HG02885 (cell line): ENCODE data around the gene ASB17.
A peak's percentile ranks its signal among the peaks of the same experiment; 100 is the strongest.
"Not testable (repeated sequence)": the region's sequence is repeated elsewhere in the genome, so short reads cannot be mapped to it uniquely, and the experiment has no call there.

Experiments used
- ATAC-seq: cut with Tn5 transposase; IDR thresholded peaks from one replicate; pipeline ENCODE4 v1.9.1; 2021; ENCODE audit warnings: mild to moderate bottlenecking; ENCODE audit not compliant: unreplicated experiment, poor library complexity

Gene ASB17, protein sequence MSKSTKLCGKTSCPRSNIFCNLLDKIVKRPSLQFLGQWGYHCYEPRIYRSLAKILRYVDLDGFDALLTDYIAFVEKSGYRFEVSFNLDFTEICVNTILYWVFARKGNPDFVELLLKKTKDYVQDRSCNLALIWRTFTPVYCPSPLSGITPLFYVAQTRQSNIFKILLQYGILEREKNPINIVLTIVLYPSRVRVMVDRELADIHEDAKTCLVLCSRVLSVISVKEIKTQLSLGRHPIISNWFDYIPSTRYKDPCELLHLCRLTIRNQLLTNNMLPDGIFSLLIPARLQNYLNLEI

DNA sequence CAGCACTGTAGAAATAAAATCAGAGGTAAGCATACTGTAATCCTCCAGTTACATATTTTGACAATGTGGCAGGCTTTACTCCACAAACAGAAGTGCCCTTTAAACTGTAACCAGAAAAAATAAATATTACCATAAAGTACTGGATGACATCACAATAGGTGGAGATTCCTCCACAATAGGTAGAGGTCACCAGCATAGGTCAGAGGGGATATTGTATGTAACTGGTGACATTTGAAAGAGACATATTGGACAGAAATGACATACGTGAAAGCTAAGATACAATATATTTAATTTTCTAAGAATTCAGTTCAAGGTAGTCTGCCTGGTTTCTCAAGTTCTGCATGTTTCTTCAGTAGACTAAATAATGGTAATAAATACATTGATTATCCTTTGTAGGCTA is at the start of gene ASB17:
Gene ASB17 (minus strand): TSS at position 101 of the 400 bp plus-strand sequence. CDS start 113 bp downstream, outside the sequence.
- ATAC-seq = no peak

DNA sequence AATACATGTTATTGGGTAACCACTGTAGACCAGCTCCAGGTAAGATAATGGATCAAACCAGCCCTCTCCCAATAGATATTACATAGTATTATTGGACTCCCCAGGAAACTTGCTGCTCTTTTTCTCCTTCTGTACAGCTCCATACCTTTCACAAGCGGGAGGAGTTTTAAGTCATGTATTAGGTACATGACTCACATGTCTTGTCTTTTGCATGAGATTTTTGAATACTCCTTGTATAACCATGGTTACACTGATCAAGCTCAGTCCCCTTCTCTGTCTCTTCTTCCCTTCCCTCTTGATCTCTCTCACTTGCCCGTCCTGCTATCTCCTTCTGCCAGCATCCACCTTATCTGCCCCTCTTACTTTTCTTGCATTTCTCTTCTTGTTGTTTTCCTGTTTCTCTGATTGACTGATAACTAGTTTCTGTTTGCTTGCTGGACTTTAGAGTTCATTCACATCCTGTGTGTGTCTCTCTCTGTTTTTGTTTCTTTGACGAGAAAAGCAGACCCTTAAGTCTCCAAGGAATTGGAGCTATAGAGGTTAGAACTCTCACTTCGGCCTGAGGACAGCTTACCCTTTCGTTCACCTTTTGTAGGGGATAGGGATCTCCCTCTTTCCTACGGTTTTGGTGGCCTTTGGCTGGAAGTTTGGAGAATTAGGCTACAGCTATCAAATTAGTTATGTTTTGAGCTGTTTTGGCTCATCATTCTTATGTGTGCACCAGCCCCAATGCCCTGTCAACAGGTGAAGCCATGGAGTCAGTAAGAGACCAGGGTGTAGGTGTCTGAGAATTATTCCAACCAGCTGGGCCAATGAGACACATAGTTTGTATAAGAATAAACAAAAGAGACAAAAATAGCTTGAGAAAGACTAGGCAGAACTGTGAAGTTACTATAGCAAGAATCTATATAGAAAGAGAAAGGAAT is 49.0 kb upstream of the ASB17 start:
- ATAC-seq = peak; percentile 46

DNA sequence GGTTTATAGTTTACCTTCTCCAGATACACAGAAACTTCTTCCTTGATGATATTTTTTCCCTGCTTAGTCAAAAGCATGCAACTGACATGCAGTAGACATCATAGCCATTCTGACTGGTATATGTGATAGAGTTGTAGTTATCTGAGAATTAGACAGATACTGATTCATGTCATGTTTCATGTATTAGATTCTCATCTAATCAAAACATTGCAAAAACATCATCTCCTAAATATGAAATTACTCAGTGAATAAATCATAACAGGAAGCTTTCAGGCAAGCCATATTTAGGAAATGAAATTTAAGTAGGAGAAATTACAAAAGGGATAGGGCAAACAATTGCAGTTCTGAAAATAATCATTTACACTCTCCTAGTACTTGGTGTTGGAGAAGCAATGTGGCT is 38.4 kb upstream of the ASB17 start:
- no peak for ATAC-seq

DNA sequence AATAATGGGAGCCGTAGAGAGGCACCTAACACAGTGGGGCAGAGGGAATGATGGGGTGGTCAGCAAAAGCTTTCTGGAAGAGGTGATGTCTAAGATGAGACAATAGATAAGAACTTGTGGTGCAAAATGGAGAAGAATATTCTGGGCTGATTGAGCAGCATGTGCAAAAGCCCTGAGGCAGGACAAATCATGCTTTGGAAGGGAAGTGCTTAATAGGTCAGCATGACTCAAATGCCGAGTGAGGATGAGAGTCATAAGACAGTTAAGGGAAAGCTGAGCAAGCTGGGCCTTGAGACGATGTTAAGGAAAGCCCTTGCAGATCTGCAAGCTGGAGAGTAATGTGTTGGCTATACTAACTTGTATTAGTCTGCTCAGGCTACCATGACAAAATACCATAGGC is 37.3 kb upstream of the ASB17 start:
- no peak for ATAC-seq

DNA sequence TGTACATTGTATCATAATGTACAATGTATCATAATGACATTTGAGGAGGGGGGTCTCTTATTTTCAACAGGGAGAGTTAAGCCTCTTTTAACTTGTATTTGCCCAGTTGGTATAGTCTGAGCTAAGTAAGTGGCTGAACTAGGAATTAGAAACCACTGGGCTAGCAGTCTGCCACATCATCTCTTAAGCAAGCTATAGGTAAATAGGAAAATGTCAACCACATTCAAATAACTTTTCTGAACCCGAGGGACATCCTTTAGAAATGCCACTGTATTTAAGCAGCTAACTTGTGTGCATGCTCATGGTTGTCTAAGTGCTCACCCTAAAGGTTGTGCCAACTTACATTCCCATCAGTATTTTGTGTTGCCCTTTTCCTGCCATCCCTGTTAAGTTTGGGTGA is 35.5 kb upstream of the ASB17 start:
- peak; percentile 58 for ATAC-seq

DNA sequence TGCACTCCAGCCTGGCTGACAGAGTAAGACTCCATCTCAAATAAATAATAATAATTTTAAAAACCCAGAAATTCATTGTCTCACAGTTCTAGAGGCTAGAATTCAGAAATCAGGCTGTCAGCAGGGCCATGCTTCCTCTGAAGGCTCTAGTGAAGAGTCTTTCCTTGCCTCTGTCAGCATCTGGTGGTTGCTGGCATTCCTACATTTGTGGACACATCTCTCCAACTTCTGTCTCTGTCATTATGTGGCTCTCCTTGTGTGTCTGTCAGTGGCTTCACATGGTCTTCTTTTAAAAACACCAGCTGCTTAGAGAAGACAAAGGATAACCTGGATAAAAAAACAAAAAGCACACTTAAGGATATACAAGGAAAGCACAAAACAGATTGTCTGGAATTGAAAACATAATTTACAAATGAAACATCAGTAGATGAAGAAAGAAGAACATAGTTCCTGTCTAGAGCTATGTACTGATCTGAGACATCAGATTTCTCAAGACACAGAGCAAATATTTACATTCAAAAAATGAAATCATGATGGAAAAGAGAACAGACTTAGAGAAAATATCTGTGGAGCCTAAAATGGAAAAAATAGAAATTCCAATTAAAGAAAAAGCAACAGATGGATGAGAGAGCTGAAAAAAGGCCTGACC is 32.7 kb upstream of the ASB17 start:
- no peak for ATAC-seq

DNA sequence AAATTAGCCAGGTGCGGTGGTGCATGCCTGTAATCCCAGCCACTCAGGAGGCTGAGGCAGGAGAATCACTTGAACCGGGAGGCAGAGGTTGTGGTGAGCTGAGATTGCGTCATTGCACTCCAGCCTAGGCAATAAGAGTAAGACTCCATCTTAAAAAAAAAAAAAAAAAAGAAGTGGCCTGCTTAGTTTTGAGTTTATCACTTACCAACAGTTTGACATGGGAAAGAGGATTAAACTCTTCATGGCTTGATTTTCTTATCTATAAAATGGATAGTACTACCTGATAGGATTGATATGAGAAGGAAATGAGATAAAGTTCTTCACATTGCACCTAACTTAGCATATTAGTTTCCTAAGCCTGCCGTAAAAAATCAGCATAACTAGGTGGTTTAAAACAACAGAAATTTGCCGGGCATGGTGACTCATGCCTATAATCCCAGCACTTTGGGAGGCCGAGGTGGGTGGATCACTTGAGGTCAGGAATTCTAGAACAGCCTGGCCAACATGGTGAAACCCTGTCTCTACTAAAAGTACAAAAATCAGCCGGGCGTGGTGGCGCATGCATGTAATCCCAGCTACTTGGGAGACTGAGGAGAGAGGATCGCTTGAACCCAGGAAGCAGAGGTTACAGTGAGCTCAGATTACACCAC is 32.0 kb upstream of the ASB17 start:
- not testable (repeated sequence) for ATAC-seq

DNA sequence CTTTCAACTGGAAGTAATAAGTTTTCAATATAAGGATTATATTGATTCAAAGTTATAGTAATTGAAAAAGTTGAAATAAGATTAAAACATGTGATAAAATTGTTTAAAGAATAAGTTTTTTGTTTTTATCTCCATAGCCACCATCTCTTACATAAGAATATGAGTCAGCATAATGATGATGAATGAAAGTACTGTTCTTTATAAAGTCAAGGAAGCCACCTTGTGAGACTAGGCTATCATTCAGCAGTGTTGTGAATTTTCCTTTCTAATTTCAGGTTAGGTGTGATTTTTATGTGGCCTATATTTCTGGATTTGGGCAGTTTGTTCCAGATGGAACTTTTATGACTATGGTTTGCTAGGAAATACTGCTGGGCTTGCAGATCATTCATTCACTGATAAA is 22.4 kb upstream of the ASB17 start:
- ATAC-seq = no peak

DNA sequence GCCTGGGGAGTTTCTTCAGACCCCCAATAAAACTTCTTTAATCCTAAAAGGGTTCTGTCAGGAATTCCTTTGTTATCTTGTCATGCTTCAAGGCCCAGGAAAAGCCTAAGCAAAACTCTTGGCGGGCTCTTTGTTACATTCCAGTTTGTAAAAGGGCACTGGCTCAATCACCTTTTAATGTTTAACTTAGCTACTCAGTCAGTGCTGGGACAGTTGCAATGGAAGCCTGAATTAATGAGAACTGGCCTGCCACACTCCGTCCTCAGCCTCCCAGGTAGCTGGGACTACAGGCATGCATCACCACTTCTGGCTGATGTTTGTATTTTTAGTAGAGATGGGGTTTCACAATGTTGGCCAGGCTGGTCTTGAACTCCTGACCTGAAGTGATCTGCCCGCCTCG is 21.3 kb upstream of the ASB17 start:
- no peak for ATAC-seq

DNA sequence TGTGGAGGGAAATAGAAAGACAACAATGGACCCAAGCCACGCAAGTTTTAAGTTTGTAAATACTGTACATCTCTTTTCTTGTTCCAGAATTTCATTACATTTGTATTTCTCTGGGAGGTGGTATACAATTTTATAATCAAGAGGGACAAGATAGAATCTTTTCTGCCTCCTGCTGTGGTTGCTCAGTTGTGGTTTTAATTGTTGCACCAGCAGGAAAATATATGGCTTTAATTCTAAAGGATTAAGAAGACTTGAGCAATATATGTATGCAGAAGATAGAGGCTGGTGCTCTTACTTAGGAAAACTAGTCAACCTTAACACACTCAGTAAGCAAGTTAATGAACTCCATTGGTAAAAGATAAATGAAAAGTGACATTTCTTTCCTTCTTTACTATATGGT is 19.8 kb upstream of the ASB17 start:
- no peak for ATAC-seq

DNA sequence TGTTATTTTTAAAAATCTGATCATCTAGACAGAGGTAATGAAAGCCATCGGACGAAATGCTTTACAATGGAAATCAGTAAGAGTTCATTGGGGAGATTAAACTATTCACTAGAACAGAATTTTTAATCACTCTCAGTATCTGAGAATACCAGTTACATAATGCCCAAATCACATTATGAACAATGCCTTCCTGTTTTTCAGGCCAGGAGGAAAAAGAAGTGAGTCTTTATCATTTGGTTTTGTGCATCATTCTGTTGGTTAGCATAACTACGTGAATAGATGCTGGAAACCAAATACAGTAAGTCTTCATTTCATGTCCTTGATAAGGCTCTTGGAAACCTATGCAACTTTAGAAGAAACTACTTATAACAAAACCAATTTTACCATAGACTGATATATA is 18.0 kb upstream of the ASB17 start:
- no peak for ATAC-seq

DNA sequence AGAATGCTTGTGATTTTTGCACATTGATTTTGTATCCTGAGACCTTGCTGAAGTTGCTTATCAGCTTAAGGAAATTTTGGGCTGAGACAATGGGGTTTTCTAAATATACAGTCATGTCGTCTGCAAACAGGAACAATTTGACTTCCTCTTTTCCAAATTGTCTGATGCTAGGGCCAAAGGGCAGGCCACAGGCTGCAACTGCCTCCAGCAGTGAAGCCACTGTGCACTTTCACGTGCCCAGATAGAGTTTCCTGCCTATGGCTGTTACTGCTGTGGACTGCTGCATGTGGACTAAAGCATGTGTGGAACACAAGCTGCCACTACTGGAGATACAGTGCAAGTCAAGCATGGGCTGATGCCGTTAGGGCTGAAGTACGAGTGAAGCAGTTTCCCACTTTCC is 10.8 kb upstream of the ASB17 start:
- ATAC-seq = not testable (repeated sequence)

DNA sequence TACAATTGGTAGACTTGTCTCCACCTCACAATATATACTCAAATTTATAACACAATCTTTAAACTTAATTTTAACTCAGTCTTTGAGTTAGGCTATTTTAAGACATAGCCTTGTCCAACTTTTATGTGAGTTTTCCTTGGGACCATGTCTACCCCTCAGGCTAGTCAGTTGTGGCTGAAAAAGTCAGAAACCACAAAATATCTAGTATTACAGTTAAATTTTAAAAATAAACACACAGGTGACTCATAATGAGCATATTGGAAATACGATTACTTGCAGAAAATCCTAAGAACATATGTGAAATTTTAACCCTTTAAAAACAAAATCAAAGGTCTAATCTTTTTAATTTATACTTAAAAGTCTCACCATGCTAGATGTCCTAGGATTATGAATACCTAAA is 4.8 kb upstream of the ASB17 start:
- peak; percentile 74 for ATAC-seq

DNA sequence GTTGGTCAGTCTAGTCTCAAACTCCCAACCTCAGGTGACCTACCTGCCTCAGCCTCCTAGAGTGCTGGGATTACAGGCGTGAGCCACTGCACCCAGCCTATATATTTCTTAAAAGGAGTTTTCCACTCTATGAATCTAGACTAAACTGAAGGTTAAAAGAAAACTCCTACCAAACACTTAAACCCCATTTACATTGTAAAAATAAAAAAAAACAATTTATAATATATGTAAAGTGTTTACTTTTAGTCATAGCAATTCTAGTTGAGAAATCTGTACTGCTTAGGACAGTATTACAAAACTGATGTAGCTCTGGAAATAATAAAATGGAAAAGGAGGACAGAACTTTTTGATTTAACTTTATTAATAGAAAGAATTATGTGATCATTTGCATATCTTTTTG is 9.5 kb downstream of the ASB17 start:
- ATAC-seq = no peak

DNA sequence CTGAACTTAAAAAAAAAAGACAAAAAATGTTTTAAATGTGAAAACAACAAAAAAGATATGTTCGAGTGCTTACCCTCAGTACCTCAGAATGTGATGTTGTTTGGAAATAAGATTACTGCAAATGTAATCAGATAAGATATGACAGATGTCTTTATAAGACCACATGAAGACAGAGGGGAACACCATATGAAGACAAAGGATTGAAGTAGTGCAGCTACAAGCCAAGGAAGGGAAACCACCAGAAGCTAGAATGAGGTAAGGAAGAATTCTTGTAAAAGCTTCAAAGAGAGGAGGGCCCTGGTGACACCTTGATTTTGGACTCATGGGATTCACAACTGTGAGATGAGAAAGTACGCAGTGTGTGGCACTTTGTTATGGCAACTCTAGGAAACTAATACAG is 15.4 kb downstream of the ASB17 start:
- no peak for ATAC-seq

DNA sequence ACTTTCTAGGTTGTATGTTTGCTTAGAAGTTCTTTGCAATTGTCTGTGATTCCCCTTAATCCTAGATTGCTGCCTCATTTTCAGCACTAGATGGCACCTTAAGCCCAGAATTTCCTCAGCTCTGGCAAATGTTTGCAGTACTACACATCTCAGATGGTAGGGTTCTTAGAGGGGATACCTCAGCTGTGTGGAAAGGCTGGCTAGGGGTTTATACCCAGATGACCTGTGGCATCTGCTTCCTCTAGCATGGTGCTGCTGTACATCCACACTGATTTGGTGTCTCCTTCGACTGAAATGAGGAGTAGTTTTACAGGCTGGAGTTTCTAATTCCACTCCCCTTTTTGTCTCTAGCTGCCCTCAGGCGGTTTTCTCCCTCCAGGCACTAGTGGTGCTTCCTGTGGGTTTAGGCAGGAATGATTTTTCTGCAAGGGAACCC is 23.5 kb downstream of the ASB17 start:
- peak; percentile 94 for ATAC-seq

DNA sequence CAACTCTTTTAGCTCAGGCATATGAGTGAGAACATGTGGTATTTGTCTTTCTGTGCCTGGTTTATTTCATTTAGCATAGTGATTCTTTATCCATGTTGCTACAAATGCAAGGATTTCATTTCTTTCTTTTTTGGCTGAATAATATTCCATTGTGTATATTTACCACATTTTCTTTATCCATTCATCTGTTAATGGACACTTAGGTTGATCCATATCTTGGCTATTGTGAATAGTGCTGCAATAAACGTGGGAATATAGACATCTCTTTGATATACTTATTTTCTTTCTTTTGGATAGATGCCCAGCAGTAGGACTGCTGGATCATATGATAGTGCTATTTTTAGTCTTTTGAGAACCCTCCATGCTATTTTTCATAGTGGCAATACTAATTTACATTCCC is 30.8 kb downstream of the ASB17 start:
- no peak for ATAC-seq

DNA sequence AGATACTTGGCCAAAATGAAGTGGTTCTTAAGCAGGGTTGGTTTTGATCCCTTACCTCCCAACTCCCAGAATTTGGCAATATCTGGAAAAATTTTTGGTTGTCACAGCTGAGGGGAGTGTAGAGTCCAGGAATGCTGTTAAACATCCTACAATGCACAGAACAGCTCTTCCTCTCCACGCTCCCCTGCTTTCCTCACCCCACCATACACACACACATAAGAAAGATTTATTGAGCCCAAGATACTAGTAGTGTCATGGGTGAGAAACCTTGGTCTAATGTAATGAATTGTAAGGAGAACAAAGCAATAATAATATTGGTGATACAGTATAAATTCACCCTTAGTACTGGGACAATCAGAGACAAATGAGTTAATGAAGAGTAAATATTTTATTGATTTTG is 47.8 kb downstream of the ASB17 start:
- ATAC-seq = no peak

DNA sequence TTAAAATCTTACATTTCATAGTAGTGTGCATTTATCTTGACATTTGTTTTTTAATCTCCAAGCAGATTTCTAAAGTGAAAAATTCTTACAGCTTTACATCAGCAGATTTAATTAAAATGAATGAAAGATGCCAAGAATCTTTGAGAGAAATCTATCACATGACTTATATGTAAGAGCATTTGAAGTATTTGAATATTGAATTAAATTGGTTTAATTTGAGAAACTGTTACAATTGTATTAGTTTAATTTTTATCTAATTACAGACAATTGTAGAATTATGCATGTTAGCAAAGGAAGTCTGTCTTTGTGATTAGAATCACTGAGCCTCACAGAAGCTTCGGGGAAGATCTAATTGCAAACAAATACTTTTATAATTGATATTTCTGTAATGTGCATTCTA is 52.2 kb downstream of the ASB17 start:
- ATAC-seq = no peak

DNA sequence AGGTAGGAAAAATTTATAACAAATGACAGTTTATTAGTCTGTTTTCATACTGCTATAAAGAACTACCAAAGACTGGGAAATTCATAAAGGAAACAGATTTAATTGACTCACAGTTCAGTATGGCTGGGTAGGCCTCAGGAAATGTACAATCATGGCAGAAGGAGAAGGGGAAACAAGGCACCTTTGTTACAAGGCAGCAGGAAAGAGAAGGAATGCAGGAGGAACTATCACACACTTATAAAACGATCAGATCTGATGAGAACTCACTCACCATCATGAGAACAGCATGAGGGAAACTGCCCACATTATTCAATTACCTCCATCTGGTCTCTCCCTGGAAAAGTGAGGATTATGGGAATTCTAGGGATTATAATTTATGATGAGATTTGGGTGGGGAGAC is 61.3 kb downstream of the ASB17 start:
- no peak for ATAC-seq
